Activated naive CD8-positive, alpha-beta T cell treated with anti-CD3 and anti-CD28 coated beads, Interleukin-2, amount 50 U/mL, for 24 hours (primary cell): Measurements from ENCODE around the gene SDC1.
"Not testable (repeated sequence)": the region's sequence is repeated elsewhere in the genome, so short reads cannot be mapped to it uniquely, and the experiment has no call there.

Experiments
- ATAC-seq: fragments of 150-1000 bp; cut with Tn5 transposase; one replicate; pipeline ENCODE4 v1.10.0; 2021
- DNase-seq: peaks from one replicate; pipeline ENCODE4 v3.0.0; 2021
- H3K27ac Mint-ChIP-seq: one replicate; pipeline ENCODE4 v1.8.0; 2021; ENCODE audit warnings: mild to moderate bottlenecking, mixed read lengths
- H3K27me3 Mint-ChIP-seq: one replicate; pipeline ENCODE4 v1.8.0; 2021; ENCODE audit warnings: mixed read lengths
- H3K36me3 Mint-ChIP-seq: one replicate; pipeline ENCODE4 v1.8.0; 2021; ENCODE audit warnings: low read depth, mixed read lengths
- H3K4me1 Mint-ChIP-seq: one replicate; pipeline ENCODE4 v1.8.0; 2021; ENCODE audit warnings: mixed read lengths
- H3K4me3 Mint-ChIP-seq: one replicate; pipeline ENCODE4 v1.8.0; 2021; ENCODE audit warnings: mild to moderate bottlenecking, moderate library complexity, mixed read lengths
- H3K9me3 Mint-ChIP-seq: one replicate; pipeline ENCODE4 v1.8.0; 2021; ENCODE audit warnings: mixed read lengths

SDC1 gene, protein sequence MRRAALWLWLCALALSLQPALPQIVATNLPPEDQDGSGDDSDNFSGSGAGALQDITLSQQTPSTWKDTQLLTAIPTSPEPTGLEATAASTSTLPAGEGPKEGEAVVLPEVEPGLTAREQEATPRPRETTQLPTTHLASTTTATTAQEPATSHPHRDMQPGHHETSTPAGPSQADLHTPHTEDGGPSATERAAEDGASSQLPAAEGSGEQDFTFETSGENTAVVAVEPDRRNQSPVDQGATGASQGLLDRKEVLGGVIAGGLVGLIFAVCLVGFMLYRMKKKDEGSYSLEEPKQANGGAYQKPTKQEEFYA

DNA sequence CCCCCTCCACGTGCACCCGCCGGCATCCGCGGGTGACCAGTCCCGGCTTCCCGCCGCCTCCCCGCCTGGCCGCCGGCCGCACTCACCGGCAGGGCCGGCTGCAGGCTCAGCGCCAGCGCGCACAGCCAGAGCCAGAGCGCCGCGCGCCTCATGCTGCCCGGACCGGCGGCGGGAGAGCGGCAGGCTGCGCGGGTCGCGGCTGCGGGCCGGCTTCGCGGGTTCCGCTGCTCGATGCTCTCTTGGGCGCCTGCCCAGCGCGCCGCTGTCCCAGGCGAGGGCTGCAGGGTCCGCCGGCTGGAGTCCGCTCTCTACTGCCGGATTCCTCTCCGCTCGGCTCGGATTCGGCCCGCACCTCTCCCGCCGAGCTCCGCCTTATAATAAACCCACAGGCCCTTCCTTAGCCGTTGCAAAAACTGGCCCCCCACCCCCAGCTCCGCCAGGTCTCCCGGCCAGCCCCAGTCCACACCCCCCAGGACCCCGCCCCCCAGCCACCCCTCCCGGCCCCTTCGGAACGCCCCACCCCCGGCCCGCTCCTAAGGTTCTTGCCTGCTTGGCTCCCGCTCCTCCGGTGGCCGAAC, at the start of gene SDC1:
Gene SDC1 (minus strand): TSS at position 415 of the 578 bp plus-strand sequence. CDS start 263 bp downstream, at position 152.
- Mint-ChIP-seq H3K27me3 (peaks cover 56% of the 10 kb centered on the region), H3K9me3 (no peaks in the 10 kb centered on the region), H3K4me3 (no peak within 1 kb of the TSS), H3K27ac (no peak within 1 kb of the TSS), H3K36me3 (no peaks in the 10 kb centered on the region), H3K4me1 (peaks cover 7% of the 10 kb centered on the region)
- ATAC-seq (peak; percentile 20), DNase-seq (no peak)

GRCh38 chr2:20273042-20273441, 48.1 kb upstream of the SDC1 start:
- H3K4me3 Mint-ChIP-seq: no peak overlapping the region

GRCh38 chr2:20268317-20268716, 43.4 kb upstream of the SDC1 start:
- ATAC-seq: not testable (repeated sequence)
- peaks cover 39% of the 10 kb centered on the region for H3K36me3 Mint-ChIP-seq

More at GRCh38 chr2:20273042-20273441, 48.1 kb upstream of the SDC1 start:
- ATAC-seq: no peak
- H3K27me3 Mint-ChIP-seq: no peaks in the 10 kb centered on the region
- peaks cover 2% of the 10 kb centered on the region for H3K4me1 Mint-ChIP-seq
- no peak for DNase-seq
- peaks cover 27% of the 10 kb centered on the region for H3K36me3 Mint-ChIP-seq
- no peak overlapping the region for H3K27ac Mint-ChIP-seq
- no peaks in the 10 kb centered on the region for H3K9me3 Mint-ChIP-seq

DNA sequence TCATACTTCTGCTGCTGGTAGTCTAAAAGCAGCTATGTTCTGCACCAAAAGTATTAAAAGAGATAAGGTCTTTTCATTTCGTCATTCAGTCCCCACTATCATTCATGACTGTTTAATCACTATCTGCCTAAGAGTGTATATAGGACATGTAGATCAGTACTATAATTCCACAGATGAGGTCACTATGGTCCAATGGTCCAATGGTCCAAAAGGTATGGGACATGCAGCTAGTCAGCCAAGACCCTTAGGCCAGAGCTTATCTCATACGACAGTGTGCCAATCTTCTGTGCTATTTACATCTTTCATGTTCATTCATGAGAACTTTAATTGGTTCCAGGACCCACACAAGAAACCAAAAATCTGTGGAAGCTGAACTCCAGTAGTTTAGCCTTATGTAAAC, 42.6 kb upstream of the SDC1 start:
- Mint-ChIP-seq H3K4me1 (peaks cover 8% of the 10 kb centered on the region), H3K36me3 (peaks cover 36% of the 10 kb centered on the region), H3K27me3 (no peaks in the 10 kb centered on the region), H3K4me3 (no peak overlapping the region), H3K9me3 (no peaks in the 10 kb centered on the region), H3K27ac (peak overlapping the region; percentile 52)
- DNase-seq (no peak), ATAC-seq (no peak)

More at GRCh38 chr2:20268317-20268716, 43.4 kb upstream of the SDC1 start:
- H3K9me3 Mint-ChIP-seq, DNase-seq, H3K4me3 Mint-ChIP-seq, H3K27ac Mint-ChIP-seq, H3K27me3 Mint-ChIP-seq, H3K4me1 Mint-ChIP-seq: not testable (repeated sequence)

GRCh38 chr2:20264629-20265028, 39.7 kb upstream of the SDC1 start:
- H3K36me3 Mint-ChIP-seq: peaks cover 38% of the 10 kb centered on the region
- no peaks in the 10 kb centered on the region for H3K9me3 Mint-ChIP-seq
- peaks cover 8% of the 10 kb centered on the region for H3K4me1 Mint-ChIP-seq
- H3K27me3 Mint-ChIP-seq: no peaks in the 10 kb centered on the region
- ATAC-seq: no peak
- no peak overlapping the region for H3K27ac Mint-ChIP-seq
- H3K4me3 Mint-ChIP-seq: no peak overlapping the region
- DNase-seq: no peak

DNA sequence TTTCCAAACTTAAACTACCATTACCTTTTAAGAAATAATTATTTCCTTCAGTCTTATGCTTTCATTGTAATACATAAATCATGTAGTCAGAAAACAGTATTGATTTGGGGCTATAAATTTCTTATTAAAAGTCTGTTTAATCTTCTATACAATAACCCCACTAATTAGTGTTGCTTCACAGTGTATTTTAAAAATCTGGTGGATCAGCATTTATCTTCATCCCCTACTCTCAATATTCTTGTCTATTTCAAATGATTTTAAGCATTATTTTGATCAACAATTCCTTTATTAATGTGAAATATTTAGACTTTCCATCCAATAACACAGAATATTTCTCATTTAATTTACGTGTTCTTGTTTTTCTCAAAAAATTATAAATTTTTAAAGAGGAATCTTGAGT, 32.5 kb upstream of the SDC1 start:
- no peak for ATAC-seq
- no peak overlapping the region for H3K27ac Mint-ChIP-seq
- H3K27me3 Mint-ChIP-seq: no peaks in the 10 kb centered on the region
- H3K4me1 Mint-ChIP-seq: no peaks in the 10 kb centered on the region
- peaks cover 43% of the 10 kb centered on the region for H3K36me3 Mint-ChIP-seq
- H3K9me3 Mint-ChIP-seq: no peaks in the 10 kb centered on the region
- H3K4me3 Mint-ChIP-seq: no peak overlapping the region
- no peak for DNase-seq

DNA sequence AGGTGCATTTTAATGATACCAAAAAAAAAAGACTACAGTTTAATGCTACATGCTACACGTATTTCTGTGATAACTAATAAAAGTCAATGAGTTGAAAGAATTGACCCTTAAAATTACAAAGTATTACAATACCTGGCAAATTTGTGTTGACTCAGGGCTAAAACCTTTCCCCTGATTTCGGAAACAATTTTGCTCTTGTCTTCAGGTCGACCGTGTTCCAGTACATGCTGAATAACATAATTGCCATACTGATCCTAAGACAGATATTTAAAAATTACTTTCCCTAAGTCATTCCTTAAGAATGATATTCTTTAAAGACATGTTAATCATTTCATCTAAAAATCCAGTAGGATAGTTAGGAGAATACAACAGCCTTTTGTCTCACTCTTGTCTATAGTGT, 29.8 kb upstream of the SDC1 start:
- no peak overlapping the region for H3K27ac Mint-ChIP-seq
- peaks cover 56% of the 10 kb centered on the region for H3K36me3 Mint-ChIP-seq
- no peak for DNase-seq

DNA sequence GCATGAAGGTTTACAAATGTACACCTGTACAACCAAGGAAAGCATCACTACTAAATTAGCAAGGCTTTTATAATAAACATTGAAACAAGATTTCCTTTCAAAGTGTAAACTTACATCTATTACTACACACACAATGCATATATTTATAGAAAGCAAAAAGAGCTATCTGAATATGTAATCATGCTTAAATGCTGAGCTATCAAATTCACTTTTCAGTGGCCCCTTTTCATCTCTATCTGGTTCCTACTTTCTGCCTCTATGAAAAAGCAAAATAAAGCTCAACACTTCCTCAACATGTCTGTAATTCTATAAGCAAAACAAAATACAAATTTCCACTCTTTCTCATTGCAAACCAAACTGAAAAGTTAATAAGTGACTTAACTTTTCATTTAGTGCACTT, 25.5 kb upstream of the SDC1 start:
- DNase-seq (no peak), ATAC-seq (no peak)
- H3K27ac Mint-ChIP-seq: no peak overlapping the region
- H3K4me3 Mint-ChIP-seq: no peak overlapping the region
- peaks cover 4% of the 10 kb centered on the region for H3K9me3 Mint-ChIP-seq
- H3K4me1 Mint-ChIP-seq: peaks cover 3% of the 10 kb centered on the region
- no peaks in the 10 kb centered on the region for H3K27me3 Mint-ChIP-seq
- peaks cover 68% of the 10 kb centered on the region for H3K36me3 Mint-ChIP-seq

More for the DNA sequence above, 29.8 kb upstream of the SDC1 start:
- Mint-ChIP-seq H3K4me1 (no peaks in the 10 kb centered on the region), H3K4me3 (no peak overlapping the region), H3K27me3 (no peaks in the 10 kb centered on the region), H3K9me3 (no peaks in the 10 kb centered on the region)
- ATAC-seq: no peak

GRCh38 chr2:20249170-20249569, 24.2 kb upstream of the SDC1 start:
- Mint-ChIP-seq H3K27ac (peak overlapping the region; percentile 4), H3K36me3 (peaks cover 57% of the 10 kb centered on the region), H3K27me3 (no peaks in the 10 kb centered on the region), H3K4me1 (peaks cover 3% of the 10 kb centered on the region), H3K4me3 (no peak overlapping the region), H3K9me3 (peaks cover 4% of the 10 kb centered on the region)
- ATAC-seq (no peak), DNase-seq (no peak)

DNA sequence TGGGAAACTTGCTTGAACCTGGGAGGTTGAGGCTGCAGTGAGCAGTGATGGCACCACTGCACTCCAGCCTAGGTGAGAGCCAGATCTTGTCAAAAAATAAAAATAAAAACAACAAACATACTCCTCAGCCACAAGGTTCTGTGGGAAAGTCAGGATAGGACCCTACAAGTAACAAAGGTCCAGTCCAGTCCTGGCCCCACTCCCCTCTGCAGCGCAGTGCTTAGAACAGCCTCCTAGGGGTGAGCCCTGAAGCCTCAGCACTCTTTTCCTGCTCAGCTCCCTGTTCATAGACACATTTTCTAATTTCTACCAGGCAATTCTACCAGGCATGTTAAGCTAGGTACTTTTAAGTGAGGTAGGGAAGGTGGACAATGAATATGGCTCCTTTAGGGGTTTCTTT, 22.2 kb upstream of the SDC1 start:
- peaks cover 4% of the 10 kb centered on the region for H3K9me3 Mint-ChIP-seq
- peaks cover 4% of the 10 kb centered on the region for H3K4me1 Mint-ChIP-seq
- H3K27ac Mint-ChIP-seq: no peak overlapping the region
- ATAC-seq (no peak), DNase-seq (no peak)
- no peaks in the 10 kb centered on the region for H3K27me3 Mint-ChIP-seq
- peaks cover 44% of the 10 kb centered on the region for H3K36me3 Mint-ChIP-seq
- H3K4me3 Mint-ChIP-seq: no peak overlapping the region

GRCh38 chr2:20243637-20244036, 18.7 kb upstream of the SDC1 start:
- H3K36me3 Mint-ChIP-seq: peaks cover 17% of the 10 kb centered on the region
- H3K4me3 Mint-ChIP-seq, ATAC-seq, H3K9me3 Mint-ChIP-seq, H3K27me3 Mint-ChIP-seq, H3K27ac Mint-ChIP-seq, DNase-seq, H3K4me1 Mint-ChIP-seq: not testable (repeated sequence)

- Mint-ChIP-seq H3K4me3 (no peak overlapping the region), H3K27me3 (no peaks in the 10 kb centered on the region), H3K36me3 (peaks cover 13% of the 10 kb centered on the region), H3K4me1 (peaks cover 2% of the 10 kb centered on the region), H3K27ac (peak overlapping the region; percentile 34), H3K9me3 (no peaks in the 10 kb centered on the region)
- DNase-seq: no peak
- ATAC-seq: peak; percentile 41
These were observed 17.9 kb upstream of the SDC1 start for GRCh38 chr2:20242727-20243377.

DNA sequence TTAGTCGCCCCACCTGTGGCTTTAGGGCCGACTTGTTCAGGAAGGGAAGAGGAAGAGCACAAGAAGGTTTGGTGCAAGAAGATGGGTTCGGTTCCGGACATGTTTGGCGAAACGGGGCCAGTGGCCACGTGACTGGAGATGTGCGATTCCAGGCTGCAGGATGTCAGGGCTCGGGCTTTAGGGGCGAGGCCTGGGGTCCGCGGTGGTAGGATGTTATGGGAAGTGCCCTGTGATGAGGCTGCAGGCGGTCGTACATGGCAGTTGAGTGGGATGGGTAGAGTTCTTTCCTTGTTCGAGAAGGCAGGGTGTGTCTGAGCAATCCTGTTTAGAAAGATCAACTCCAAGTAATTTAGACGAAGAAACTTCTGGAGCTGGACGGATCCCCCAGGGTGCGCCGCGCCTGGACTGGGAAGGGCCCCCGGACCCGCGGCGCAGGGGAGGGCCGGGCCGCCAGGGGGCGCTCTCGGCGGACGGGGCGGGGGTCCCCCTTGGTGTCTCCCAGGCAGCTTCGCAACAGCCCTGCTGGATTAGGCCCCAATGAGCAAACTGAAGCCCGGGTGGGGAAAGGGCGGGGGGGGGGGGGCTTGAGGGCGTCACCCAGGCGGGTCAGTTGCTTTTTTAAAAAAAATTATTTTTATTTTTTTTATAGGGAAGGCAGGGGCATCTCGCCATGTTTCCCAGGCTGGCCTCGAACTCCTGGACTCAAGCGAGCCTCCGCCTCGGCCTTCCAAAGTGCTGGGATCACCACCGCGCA, 17.2 kb upstream of the SDC1 start:
- DNase-seq (peak; percentile 54), ATAC-seq (peak; percentile 45)
- Mint-ChIP-seq H3K27me3 (no peaks in the 10 kb centered on the region), H3K4me1 (peaks cover 2% of the 10 kb centered on the region), H3K27ac (no peak overlapping the region), H3K9me3 (no peaks in the 10 kb centered on the region), H3K4me3 (no peak overlapping the region), H3K36me3 (peaks cover 7% of the 10 kb centered on the region)

GRCh38 chr2:20240291-20240690, 15.4 kb upstream of the SDC1 start:
- not testable (repeated sequence) for DNase-seq, ATAC-seq, H3K4me3 Mint-ChIP-seq, H3K4me1 Mint-ChIP-seq, H3K9me3 Mint-ChIP-seq, H3K36me3 Mint-ChIP-seq, H3K27ac Mint-ChIP-seq
- H3K27me3 Mint-ChIP-seq: peaks cover 10% of the 10 kb centered on the region
